Glutamatergic neuron (in vitro differentiated cells): ENCODE results near the gene RACGAP1. TPM values are rescaled to one million over a fixed set of nuclear protein-coding genes. Genes with fewer than 3 reads are reported as not detected.
"Not testable (repeated sequence)": the region's sequence is repeated elsewhere in the genome, so short reads cannot be mapped to it uniquely, and the experiment has no call there.

Experiments used
- DNase-seq: peaks from one replicate; pipeline ENCODE4 v3.0.0; 2022
- H3K27ac Mint-ChIP-seq: one replicate; pipeline ENCODE4 v1.8.0; 2020; ENCODE audit warnings: mild to moderate bottlenecking, mixed read lengths, inconsistent platforms; ENCODE audit not compliant: unreplicated experiment
- H3K27me3 Mint-ChIP-seq: one replicate; pipeline ENCODE4 v1.8.0; 2020; ENCODE audit warnings: mild to moderate bottlenecking, moderate library complexity, mixed read lengths, inconsistent platforms; ENCODE audit not compliant: unreplicated experiment
- H3K36me3 Mint-ChIP-seq: one replicate; pipeline ENCODE4 v1.8.0; 2020; ENCODE audit warnings: mild to moderate bottlenecking, mixed read lengths, inconsistent platforms; ENCODE audit not compliant: unreplicated experiment
- H3K4me1 Mint-ChIP-seq: one replicate; pipeline ENCODE4 v1.8.0; 2020; ENCODE audit warnings: mild to moderate bottlenecking, low read depth, mixed read lengths, inconsistent platforms; ENCODE audit not compliant: unreplicated experiment
- H3K4me3 Mint-ChIP-seq: one replicate; pipeline ENCODE4 v1.8.0; 2020; ENCODE audit warnings: mild to moderate bottlenecking, mixed read lengths, inconsistent platforms; ENCODE audit not compliant: unreplicated experiment
- H3K9me3 Mint-ChIP-seq: one replicate; pipeline ENCODE4 v1.8.0; 2020; ENCODE audit warnings: mild to moderate bottlenecking, moderate library complexity, mixed read lengths, inconsistent platforms; ENCODE audit not compliant: unreplicated experiment
- CTCF ChIP-seq: fragments of 200-600 bp; sonication (generic); IDR thresholded peaks from one replicate; pipeline ENCODE4 v1.5.0; 2021; ENCODE audit not compliant: partially characterized antibody, unreplicated experiment
- total RNA-seq: library from RNA; stranded (reverse); fragmentation: NEBNext Ultra II Directional; extraction: Animal tissue kit (Norgen Biotek cat#: 25700); gene quantifications from one replicate; pipeline ENCODE4 v1.2.1, GENCODE V29; 2021; ENCODE audit not compliant: unreplicated experiment

Gene RACGAP1
- total RNA-seq, 1 donor from 2014 or later, result 47.1 TPM

GRCh38 chr12:50003595-50003994 lies 21.7 kb downstream of the RACGAP1 start:
- H3K4me1 Mint-ChIP-seq, result peaks cover 24% of the 10 kb centered on the region
- no peak for DNase-seq
- no peaks in the 10 kb centered on the region for H3K36me3 Mint-ChIP-seq
- no peak overlapping the region for H3K4me3 Mint-ChIP-seq
- peaks cover 2% of the 10 kb centered on the region for H3K9me3 Mint-ChIP-seq
- H3K27ac Mint-ChIP-seq, result no peak overlapping the region
- peaks cover 2% of the 10 kb centered on the region for H3K27me3 Mint-ChIP-seq
- no peak for TF ChIP-seq CTCF

- no peak for DNase-seq
- Mint-ChIP-seq H3K4me3 (no peak overlapping the region), H3K36me3 (no peaks in the 10 kb centered on the region), H3K27ac (no peak overlapping the region), H3K4me1 (no peaks in the 10 kb centered on the region), H3K9me3 (no peaks in the 10 kb centered on the region), H3K27me3 (no peaks in the 10 kb centered on the region)
- TF ChIP-seq CTCF, result no peak
Observed at GRCh38 chr12:49998453-49998852, 26.8 kb downstream of the RACGAP1 start.

GRCh38 chr12:49990273-49990672 lies 35.0 kb downstream of the RACGAP1 start:
- peaks cover 5% of the 10 kb centered on the region for H3K27me3 Mint-ChIP-seq
- H3K9me3 Mint-ChIP-seq, result peaks cover 8% of the 10 kb centered on the region
- no peaks in the 10 kb centered on the region for H3K36me3 Mint-ChIP-seq
- TF ChIP-seq CTCF, result no peak
- no peak for DNase-seq
- H3K4me1 Mint-ChIP-seq, result peaks cover 33% of the 10 kb centered on the region
- H3K27ac Mint-ChIP-seq, result no peak overlapping the region
- no peak overlapping the region for H3K4me3 Mint-ChIP-seq

- H3K36me3 Mint-ChIP-seq, H3K27me3 Mint-ChIP-seq, H3K4me3 Mint-ChIP-seq, DNase-seq, H3K9me3 Mint-ChIP-seq: not testable (repeated sequence)
- Mint-ChIP-seq H3K4me1 (peaks cover 41% of the 10 kb centered on the region), H3K27ac (peak overlapping the region; percentile 41)
Observed at GRCh38 chr12:49989400-49989799, 35.9 kb downstream of the RACGAP1 start.

GRCh38 chr12:49987625-49988303 lies 37.5 kb downstream of the RACGAP1 start:
- Mint-ChIP-seq H3K9me3 (peaks cover 10% of the 10 kb centered on the region), H3K4me3 (peak overlapping the region; percentile 52), H3K36me3 (no peaks in the 10 kb centered on the region), H3K27ac (peak overlapping the region; percentile 86), H3K4me1 (peaks cover 53% of the 10 kb centered on the region), H3K27me3 (peaks cover 8% of the 10 kb centered on the region)
- peak; percentile 60 for DNase-seq
- TF ChIP-seq CTCF, result no peak

GRCh38 chr12:49986476-49986875 lies 38.8 kb downstream of the RACGAP1 start:
- H3K27me3 Mint-ChIP-seq, H3K9me3 Mint-ChIP-seq, H3K36me3 Mint-ChIP-seq, DNase-seq: not testable (repeated sequence)
- Mint-ChIP-seq H3K4me1 (peaks cover 59% of the 10 kb centered on the region), H3K27ac (peak overlapping the region; percentile 97), H3K4me3 (peak overlapping the region; percentile 78)
